Right forelimb (tissue), 1 donor: ENCODE results near the gene RAB5B.
"Not testable (repeated sequence)": the region's sequence is repeated elsewhere in the genome, so short reads cannot be mapped to it uniquely, and the experiment has no call there.

ENCODE experiments used
- DNase-seq: peaks from one replicate; pipeline ENCODE4 v3.0.0-alpha.2; 2018

The RAB5B gene

GRCh38 chr12:55984861-55985260, 11.0 kb downstream of the RAB5B start:
- no peak for DNase-seq

GRCh38 chr12:55985341-55985740, 11.5 kb downstream of the RAB5B start:
- no peak for DNase-seq

GRCh38 chr12:55985976-55986375, 12.1 kb downstream of the RAB5B start:
- DNase-seq = not testable (repeated sequence)

GRCh38 chr12:55991110-55991509, 17.2 kb downstream of the RAB5B start:
- no peak for DNase-seq

GRCh38 chr12:55993230-55993853, 19.5 kb downstream of the RAB5B start:
- no peak for DNase-seq

GRCh38 chr12:55995366-55995765, 21.5 kb downstream of the RAB5B start:
- DNase-seq = no peak

GRCh38 chr12:55996201-55996714, 22.4 kb downstream of the RAB5B start:
- peak; percentile 58 for DNase-seq

GRCh38 chr12:55996715-55997534, 23.0 kb downstream of the RAB5B start, which contains the start of gene SUOX:
Gene SUOX (plus strand): TSS chr12:55997276. CDS start chr12:56002222, 4,946 bp downstream.
- DNase-seq = peak; percentile 95

- DNase-seq = no peak
Measured at GRCh38 chr12:55997535-55997859, 23.6 kb downstream of the RAB5B start.

- not testable (repeated sequence) for DNase-seq
Measured at GRCh38 chr12:55999522-55999921, 25.6 kb downstream of the RAB5B start.

GRCh38 chr12:55999999-56000540, 26.2 kb downstream of the RAB5B start:
- not testable (repeated sequence) for DNase-seq

- no peak for DNase-seq
Measured at GRCh38 chr12:56001487-56002100, 27.7 kb downstream of the RAB5B start.

GRCh38 chr12:56003376-56003775, 29.5 kb downstream of the RAB5B start:
- DNase-seq = not testable (repeated sequence)

- no peak for DNase-seq
Measured at GRCh38 chr12:56004211-56004610, 30.3 kb downstream of the RAB5B start.

- DNase-seq = peak; percentile 84
Measured at GRCh38 chr12:56007564-56008559, 34.0 kb downstream of the RAB5B start.

- DNase-seq = no peak
Measured at GRCh38 chr12:56010111-56010570, 36.3 kb downstream of the RAB5B start.

- no peak for DNase-seq
Measured at GRCh38 chr12:56011509-56012090, 37.7 kb downstream of the RAB5B start.

- no peak for DNase-seq
Measured at GRCh38 chr12:56013482-56013881, 39.6 kb downstream of the RAB5B start.

- no peak for DNase-seq
Measured at GRCh38 chr12:56014205-56014604, 40.3 kb downstream of the RAB5B start.

- DNase-seq = no peak
Measured at GRCh38 chr12:56017181-56017580, 43.3 kb downstream of the RAB5B start.

- no peak for DNase-seq
Measured at GRCh38 chr12:56018356-56018755, 44.5 kb downstream of the RAB5B start.
